Stimulated activated memory B cell treated with anti-CD40 and anti-IgM and Interleukin-4, amounts not matched to agents 10 μg/mL and 1 μg/mL and 100 μg/mL, for 72 hours (primary cell): ENCODE data around the gene SDR42E2.

Experiments
- ATAC-seq: fragments of 150-1000 bp; cut with Tn5 transposase; 2 replicates; pipeline ENCODE4 v1.10.0; 2021
- H3K27ac Mint-ChIP-seq: one replicate; pipeline ENCODE4 v1.8.0; 2022; ENCODE audit warnings: mild to moderate bottlenecking, mixed read lengths
- H3K27me3 Mint-ChIP-seq: one replicate; pipeline ENCODE4 v1.8.0; 2022; ENCODE audit warnings: mixed read lengths
- H3K36me3 Mint-ChIP-seq: one replicate; pipeline ENCODE4 v1.8.0; 2022; ENCODE audit warnings: mixed read lengths
- H3K4me1 Mint-ChIP-seq: one replicate; pipeline ENCODE4 v1.8.0; 2022; ENCODE audit warnings: mixed read lengths
- H3K4me3 Mint-ChIP-seq: one replicate; pipeline ENCODE4 v1.8.0; 2022; ENCODE audit warnings: mild to moderate bottlenecking, moderate library complexity, mixed read lengths
- H3K9me3 Mint-ChIP-seq: one replicate; pipeline ENCODE4 v1.8.0; 2022; ENCODE audit warnings: mixed read lengths

Gene SDR42E2

DNA sequence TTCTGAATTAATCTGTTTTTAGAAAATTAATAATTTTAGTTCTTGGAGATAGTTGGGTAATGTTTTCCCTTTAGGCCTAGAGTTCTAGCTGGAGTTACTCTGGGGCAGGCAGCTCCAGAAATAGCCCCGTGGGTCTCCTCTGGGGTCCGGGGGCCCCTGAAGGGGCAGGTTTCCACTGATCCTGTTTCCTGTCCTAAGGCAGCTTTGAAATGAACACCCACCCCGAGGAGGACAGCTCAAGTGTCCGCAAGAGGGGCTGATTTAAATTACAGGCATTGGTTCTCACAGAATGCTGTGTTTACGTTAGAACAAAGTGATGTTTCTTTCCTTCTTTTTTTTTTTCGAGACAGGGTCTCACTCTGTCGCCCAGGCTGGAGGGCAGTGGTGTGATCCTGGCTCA lies 67.6 kb downstream of the SDR42E2 start:
- Mint-ChIP-seq H3K36me3 (peaks cover 51% of the 10 kb centered on the region), H3K27me3 (no peaks in the 10 kb centered on the region), H3K27ac (no peak overlapping the region), H3K9me3 (no peaks in the 10 kb centered on the region), H3K4me1 (no peaks in the 10 kb centered on the region), H3K4me3 (no peak overlapping the region)
- ATAC-seq, result no peak

- no peaks in the 10 kb centered on the region for H3K4me1 Mint-ChIP-seq
- H3K27ac Mint-ChIP-seq, result peak overlapping the region; percentile 7
- H3K9me3 Mint-ChIP-seq, result no peaks in the 10 kb centered on the region
- ATAC-seq, result no peak
- H3K4me3 Mint-ChIP-seq, result no peak overlapping the region
- peaks cover 55% of the 10 kb centered on the region for H3K36me3 Mint-ChIP-seq
- H3K27me3 Mint-ChIP-seq, result no peaks in the 10 kb centered on the region
Measured at GRCh38 chr16:22232277-22233036, 70.2 kb downstream of the SDR42E2 start.

DNA sequence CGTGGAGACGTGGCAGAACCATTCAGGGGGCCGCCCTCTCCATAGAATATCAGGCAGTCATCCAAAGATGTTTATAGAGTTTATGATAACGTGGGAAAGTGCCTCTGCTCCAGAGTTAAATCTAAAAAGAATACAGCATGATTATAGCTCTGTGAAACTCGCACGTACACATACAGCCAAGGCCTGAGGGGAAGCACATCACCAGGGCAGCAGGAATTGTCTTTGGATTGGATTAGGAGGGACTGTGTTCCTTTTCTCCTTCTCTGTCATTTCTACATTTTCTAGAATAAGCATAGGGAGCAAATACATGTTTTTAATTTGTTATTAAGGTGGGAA lies 70.7 kb downstream of the SDR42E2 start:
- Mint-ChIP-seq H3K4me3 (no peak overlapping the region), H3K27ac (no peak overlapping the region), H3K36me3 (peaks cover 58% of the 10 kb centered on the region), H3K9me3 (no peaks in the 10 kb centered on the region), H3K27me3 (no peaks in the 10 kb centered on the region), H3K4me1 (no peaks in the 10 kb centered on the region)
- ATAC-seq, result no peak

DNA sequence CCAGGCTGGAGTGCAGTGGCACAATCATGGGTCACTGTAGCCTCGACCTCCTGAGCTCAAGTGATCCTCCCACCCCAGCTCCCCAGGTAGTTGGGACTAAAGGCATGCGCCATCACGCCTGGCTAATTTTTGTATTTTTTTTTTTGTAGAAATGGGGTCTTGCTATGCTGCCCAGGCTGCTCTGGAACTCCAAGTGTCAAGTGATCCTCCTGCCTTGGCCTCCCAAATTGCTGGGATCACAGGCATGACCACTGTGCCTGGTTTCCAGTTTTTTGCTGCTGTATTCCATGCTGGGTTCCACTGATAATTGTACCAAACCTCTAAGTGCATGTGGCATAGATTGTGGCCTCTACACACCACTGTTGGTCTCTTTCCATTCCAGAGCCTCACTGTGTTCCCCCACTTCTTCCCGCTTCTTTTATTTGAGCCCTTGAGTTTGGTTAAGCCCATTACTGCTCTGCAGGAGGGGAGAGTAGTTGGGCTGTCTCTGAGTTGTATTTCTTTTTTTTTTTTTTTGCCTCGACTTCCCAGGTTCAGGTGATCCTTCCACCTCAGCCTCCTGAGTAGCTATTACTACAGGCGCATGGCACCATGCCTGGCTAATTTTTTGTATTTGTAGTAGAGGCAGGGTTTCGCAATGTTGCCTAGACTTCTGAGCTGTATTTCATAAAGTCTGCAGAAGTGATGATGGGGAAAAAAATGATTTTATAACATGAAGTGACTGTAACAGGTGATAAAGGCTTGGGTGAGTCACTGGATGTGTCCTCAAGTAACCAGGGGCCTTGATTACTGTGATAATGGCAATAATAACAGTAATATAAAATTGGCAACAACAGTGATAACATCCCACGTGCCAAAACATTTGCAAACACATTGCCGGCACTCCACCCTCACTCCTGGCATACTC lies 73.8 kb downstream of the SDR42E2 start:
- ATAC-seq, result no peak
- H3K4me3 Mint-ChIP-seq, result no peak overlapping the region
- no peaks in the 10 kb centered on the region for H3K27me3 Mint-ChIP-seq
- peaks cover 17% of the 10 kb centered on the region for H3K4me1 Mint-ChIP-seq
- no peak overlapping the region for H3K27ac Mint-ChIP-seq
- no peaks in the 10 kb centered on the region for H3K9me3 Mint-ChIP-seq
- H3K36me3 Mint-ChIP-seq, result peaks cover 49% of the 10 kb centered on the region

DNA sequence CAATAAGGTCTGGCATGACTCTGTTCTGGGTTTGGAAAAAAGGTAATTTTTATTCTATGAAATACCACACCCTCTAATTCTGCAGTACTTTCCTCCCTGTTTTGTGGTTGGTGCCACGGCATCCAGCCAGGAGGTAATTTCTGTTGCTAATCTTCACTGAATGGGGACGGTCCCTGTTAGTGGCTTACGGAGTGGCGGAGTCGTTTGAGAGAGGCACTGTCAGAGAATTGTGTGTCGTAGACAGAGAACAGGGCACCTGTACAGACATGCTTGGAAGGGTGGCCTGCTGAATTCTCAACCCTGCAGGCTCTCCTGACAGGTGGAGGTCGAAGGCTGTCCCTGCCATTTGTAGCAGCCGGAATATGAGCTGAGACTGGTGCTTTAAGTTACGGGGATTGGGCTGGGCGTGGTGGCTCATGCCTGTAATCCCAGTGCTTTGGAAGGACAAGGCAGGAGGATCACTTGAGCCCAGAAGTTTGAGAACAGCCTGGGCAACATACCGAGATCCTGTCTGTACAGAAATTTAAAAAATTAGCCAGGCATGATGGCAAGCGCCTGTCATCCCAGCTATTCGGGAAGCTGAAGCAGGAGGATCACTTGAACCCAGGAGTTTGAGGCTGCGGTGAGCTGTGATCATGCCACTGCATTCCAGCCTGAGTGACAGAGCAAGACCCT lies 77.0 kb downstream of the SDR42E2 start:
- Mint-ChIP-seq H3K4me3 (no peak overlapping the region), H3K27ac (no peak overlapping the region), H3K27me3 (no peaks in the 10 kb centered on the region), H3K4me1 (peaks cover 20% of the 10 kb centered on the region), H3K9me3 (no peaks in the 10 kb centered on the region), H3K36me3 (peaks cover 35% of the 10 kb centered on the region)
- no peak for ATAC-seq

DNA sequence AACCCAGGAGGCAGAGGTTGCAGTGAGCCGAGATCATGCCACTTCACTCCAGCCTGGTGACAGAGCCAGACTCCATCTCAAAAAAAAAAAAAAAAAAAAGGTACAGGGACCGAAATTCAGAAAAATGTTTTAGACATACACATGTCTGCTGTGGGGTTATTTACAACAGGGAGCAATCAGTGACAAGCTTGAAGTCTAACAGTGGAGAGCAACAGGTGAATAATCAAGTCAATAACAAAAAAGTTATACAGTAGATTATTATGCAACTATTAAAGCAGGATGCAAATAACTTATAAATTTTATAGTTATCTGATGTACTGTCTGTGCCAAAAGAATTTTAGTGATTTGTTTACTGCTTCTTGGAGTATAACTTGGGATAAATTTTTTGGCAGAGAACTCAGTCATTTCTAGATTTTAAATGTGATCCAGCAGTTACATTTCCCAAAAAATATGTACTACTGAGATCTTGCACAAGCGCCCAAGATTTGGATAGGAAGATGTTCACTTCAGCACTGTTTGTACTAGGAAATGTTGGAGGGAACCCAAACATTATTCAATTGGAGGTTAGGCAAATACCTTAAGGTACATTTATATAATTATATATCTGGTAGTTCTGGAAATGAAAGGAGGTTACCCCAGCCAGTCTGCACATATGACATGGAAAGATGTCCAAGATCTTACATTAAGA lies 77.9 kb downstream of the SDR42E2 start:
- H3K36me3 Mint-ChIP-seq, result peaks cover 29% of the 10 kb centered on the region
- H3K9me3 Mint-ChIP-seq, result no peaks in the 10 kb centered on the region
- H3K27me3 Mint-ChIP-seq, result no peaks in the 10 kb centered on the region
- no peak overlapping the region for H3K4me3 Mint-ChIP-seq
- peaks cover 20% of the 10 kb centered on the region for H3K4me1 Mint-ChIP-seq
- peak overlapping the region; percentile 75 for H3K27ac Mint-ChIP-seq
- no peak for ATAC-seq
